Stimulated activated CD4-positive, alpha-beta T cell treated with anti-CD3 and anti-CD28 coated beads, Interleukin-1b, Interleukin-23, amount 100 ng/mL, for 4 hours (primary cell): ENCODE results near the gene MSX1.

Experiments
- DNase-seq, 2 donors: peaks; one replicate each; pipeline ENCODE4 v3.0.0-alpha.2; 2020; ENCODE audit warnings: low read depth in 2 of 2

Gene MSX1

GRCh38 chr4:4913147-4913561, 53.7 kb downstream of the MSX1 start:
- DNase-seq = no peak
